H1 (cell line): ENCODE measurements around the gene TRO. TPM values are rescaled to one million over a fixed set of nuclear protein-coding genes. Genes with fewer than 3 reads are reported as not detected.

Experiments used
- CTCF ChIA-PET: fragments of 300-600 bp; sonication (Branson Sonifier 250); formaldehyde crosslinking; loops from one replicate; lab custom pipeline; 2021; ENCODE audit not compliant: partially characterized antibody; lab: Charles Lee
- POLR2A ChIA-PET: fragments of 300-600 bp; sonication (Branson Sonifier 250); formaldehyde crosslinking; loops from one replicate; lab custom pipeline; 2021; ENCODE audit warnings: inconsistent platforms; ENCODE audit not compliant: partially characterized antibody; lab: Charles Lee
- DNase-seq, 2 experiments: peaks; one replicate each; pipeline versions ENCODE4 v3.0.0 to v3.0.0-alpha.2; 2010 to 2022; ENCODE audit warnings: low spot score in 2 of 2, low read depth in 1 of 2, mixed read lengths in 1 of 2
- FAIRE-seq: peaks from 2 replicates; lab custom pipeline; 2011; peaks lifted over from hg19 to GRCh38; lab: Jason Lieb, UNC
- H2AFZ ChIP-seq: 2 replicates; pipeline ENCODE4 v1.8.1; 2012; ENCODE audit warnings: low read length, inconsistent platforms
- H2AK5ac ChIP-seq: 2 replicates; pipeline ENCODE4 v1.6.1; 2013; ENCODE audit warnings: low read depth, low read length
- H2BK120ac ChIP-seq: replicated peaks from 2 replicates; pipeline ENCODE3; 2013; ENCODE audit warnings: low read depth, low read length, inconsistent platforms
- H2BK12ac ChIP-seq: 2 replicates; pipeline ENCODE4 v1.6.1; 2013; ENCODE audit warnings: low read depth, low read length
- H2BK15ac ChIP-seq: 2 replicates; pipeline ENCODE4 v1.6.1; 2013; ENCODE audit warnings: low read length
- H2BK20ac ChIP-seq: 2 replicates; pipeline ENCODE4 v1.6.1; 2013; ENCODE audit warnings: low read length
- H2BK5ac ChIP-seq: 2 replicates; pipeline ENCODE4 v1.6.1; 2013; ENCODE audit warnings: low read depth, low read length
- H3K14ac ChIP-seq: 2 replicates; pipeline ENCODE4 v1.6.1; 2013; ENCODE audit warnings: inconsistent platforms; ENCODE audit not compliant: insufficient read length
- H3K18ac ChIP-seq: 2 replicates; pipeline ENCODE4 v1.6.1; 2013; ENCODE audit warnings: low read length; ENCODE audit errors: extremely low read depth
- H3K23ac ChIP-seq: 2 replicates; pipeline ENCODE4 v1.6.1; 2013; ENCODE audit warnings: inconsistent platforms; ENCODE audit not compliant: insufficient read length
- H3K23me2 ChIP-seq: 2 replicates; pipeline ENCODE4 v1.6.1; 2013; ENCODE audit warnings: low read depth, low read length
- H3K27ac ChIP-seq: 2 replicates; pipeline ENCODE4 v1.6.1; 2011; ENCODE audit warnings: low read depth, low read length, inconsistent platforms
- H3K27me3 ChIP-seq, 4 experiments: replicated peaks in 1 of 4; 1 replicate in 1 of 4; 2 replicates in 3 of 4; pipeline versions ENCODE4 v1.6.1 to v1.8.1; 2011 to 2013; ENCODE audit warnings: low read length in 3 of 4, mild to moderate bottlenecking in 3 of 4, inconsistent platforms in 2 of 4, mixed read lengths in 2 of 4, moderate library complexity in 1 of 4; ENCODE audit not compliant: control insufficient read depth in 3 of 4, insufficient read depth in 3 of 4; ENCODE audit errors: extremely low read depth in 1 of 4
- H3K36me3 ChIP-seq, 4 experiments: 2 replicates each; pipeline versions ENCODE4 v1.6.1 to v1.8.1; 2011 to 2013; ENCODE audit warnings: mild to moderate bottlenecking in 4 of 4, low read length in 3 of 4, moderate library complexity in 2 of 4, control low read depth in 1 of 4, inconsistent platforms in 1 of 4; ENCODE audit not compliant: insufficient read depth in 4 of 4, control insufficient read depth in 2 of 4
- H3K4ac ChIP-seq: replicated peaks from 2 replicates; pipeline ENCODE3; 2013; ENCODE audit warnings: low read length, low read depth, mixed read lengths, inconsistent platforms; ENCODE audit not compliant: insufficient read length
- H3K4me1 ChIP-seq, 4 experiments: replicated peaks in 1 of 4; 1 replicate in 1 of 4; 2 replicates in 3 of 4; pipeline versions ENCODE4 v1.6.1 to v1.8.1; 2011 to 2013; ENCODE audit warnings: low read length in 3 of 4, inconsistent platforms in 2 of 4, mixed read lengths in 1 of 4; ENCODE audit not compliant: insufficient read depth in 4 of 4, control insufficient read depth in 3 of 4
- H3K4me2 ChIP-seq, 2 experiments: 2 replicates each; pipeline versions ENCODE4 v1.6.1 to v1.8.1; 2011 to 2013; ENCODE audit warnings: low read depth in 2 of 2, low read length in 2 of 2, control low read depth in 1 of 2, inconsistent platforms in 1 of 2, mild to moderate bottlenecking in 1 of 2; ENCODE audit not compliant: insufficient read depth in 1 of 2
- H3K4me3 ChIP-seq, 4 experiments: fragments of 200-600, 300-600 bp in 1 of 4; sonication (generic), shearing (Covaris generic), sonication (Bioruptor Twin) in 1 of 4; 2 replicates each; pipeline versions ENCODE4 v1.5.1 to v1.8.1; 2011 to 2016; ENCODE audit warnings: low read length in 4 of 4, low read depth in 3 of 4, control low read depth in 2 of 4, inconsistent platforms in 2 of 4, mild to moderate bottlenecking in 2 of 4, mixed read lengths in 1 of 4, moderate library complexity in 1 of 4; ENCODE audit not compliant: insufficient read depth in 2 of 4; ENCODE audit errors: extremely low read depth in 1 of 4
- H3K56ac ChIP-seq: replicated peaks from 2 replicates; pipeline ENCODE3; 2013; ENCODE audit warnings: low read depth, mild to moderate bottlenecking, mixed read lengths, low read length, inconsistent platforms; ENCODE audit not compliant: insufficient read length
- H3K79me1 ChIP-seq: 2 replicates; pipeline ENCODE4 v1.6.1; 2013; ENCODE audit warnings: low read depth, low read length, control low read depth
- H3K79me2 ChIP-seq, 2 experiments: 2 replicates each; pipeline versions ENCODE4 v1.6.1 to v1.8.1; 2012 to 2013; ENCODE audit warnings: low read length in 2 of 2, mild to moderate bottlenecking in 2 of 2, inconsistent platforms in 1 of 2; ENCODE audit not compliant: insufficient read depth in 2 of 2, control insufficient read depth in 1 of 2
- H3K9ac ChIP-seq, 4 experiments: replicated peaks in 1 of 4; 1 replicate in 1 of 4; 2 replicates in 3 of 4; pipeline versions ENCODE4 v1.6.1 to v1.8.1; 2011 to 2013; ENCODE audit warnings: low read depth in 3 of 4, low read length in 3 of 4, control low read depth in 2 of 4, mild to moderate bottlenecking in 2 of 4, moderate library complexity in 2 of 4, inconsistent platforms in 1 of 4; ENCODE audit errors: extremely low read depth in 1 of 4
- H3K9me3 ChIP-seq, 2 experiments: 2 replicates each; pipeline versions ENCODE4 v1.6.1 to v1.8.1; 2012 to 2013; ENCODE audit warnings: mild to moderate bottlenecking in 2 of 2, moderate library complexity in 2 of 2, control low read depth in 1 of 2, inconsistent platforms in 1 of 2, low read depth in 1 of 2, low read length in 1 of 2, mixed read lengths in 1 of 2; ENCODE audit not compliant: insufficient read depth in 2 of 2
- H4K20me1 ChIP-seq, 2 experiments: replicated peaks in 1 of 2; 2 replicates each; pipeline versions ENCODE3 to v1.8.1; 2011 to 2013; ENCODE audit warnings: inconsistent platforms in 2 of 2, low read length in 2 of 2, mild to moderate bottlenecking in 1 of 2; ENCODE audit not compliant: insufficient read depth in 2 of 2, control insufficient read depth in 1 of 2
- H4K5ac ChIP-seq: 2 replicates; pipeline ENCODE4 v1.6.1; 2013; ENCODE audit warnings: low read length, low read depth, mixed read lengths, inconsistent platforms; ENCODE audit not compliant: insufficient read length
- H4K8ac ChIP-seq: 2 replicates; pipeline ENCODE4 v1.8.0; 2013; ENCODE audit warnings: mild to moderate bottlenecking, moderate library complexity, low read length, inconsistent platforms; ENCODE audit not compliant: insufficient read depth; ENCODE audit errors: extremely low read depth
- H4K91ac ChIP-seq: replicated peaks from 2 replicates; pipeline ENCODE3; 2013; ENCODE audit warnings: low read length, mixed read lengths, inconsistent platforms; ENCODE audit not compliant: insufficient read length
- CBX5 ChIP-seq: fragments of 300-800, 300-1000 bp; sonication (generic); IDR thresholded peaks from 2 replicates; pipeline ENCODE4 v1.7.1; 2016; ENCODE audit warnings: antibody characterized with exemption, low read length, low read depth
- CHD2 ChIP-seq: IDR thresholded peaks from 2 replicates; pipeline ENCODE4 v1.6.1; 2012; ENCODE audit warnings: low read length, improper control_type of control experiment
- JUND ChIP-seq: IDR thresholded peaks from 2 replicates; pipeline ENCODE4 v1.6.1; 2011; ENCODE audit warnings: mild to moderate bottlenecking, improper control_type of control experiment, low read length
- KDM5A ChIP-seq: fragments of 200-600 bp; IDR thresholded peaks from 2 replicates; pipeline ENCODE4 v1.7.1; 2012; ENCODE audit warnings: mild to moderate bottlenecking, low read length, inconsistent platforms, mixed read lengths
- NRF1 ChIP-seq: IDR thresholded peaks from 2 replicates; pipeline ENCODE4 v1.6.1; 2011; ENCODE audit warnings: mild to moderate bottlenecking, low read depth, low read length, improper control_type of control experiment
- SAP30 ChIP-seq: fragments of 300-600 bp; sonication (generic); IDR thresholded peaks from 2 replicates; pipeline ENCODE4 v1.7.1; 2012; ENCODE audit warnings: low read length, moderate library complexity, mild to moderate bottlenecking, inconsistent platforms; ENCODE audit not compliant: insufficient read depth, insufficient replicate concordance
- SIX5 ChIP-seq: IDR thresholded peaks from 2 replicates; pipeline ENCODE4 v1.6.1; 2011; ENCODE audit warnings: mild to moderate bottlenecking, low read depth, low read length
- SP4 ChIP-seq: IDR thresholded peaks from 2 replicates; pipeline ENCODE4 v1.6.1; 2012; ENCODE audit warnings: low read length, inconsistent platforms
- TEAD4 ChIP-seq: IDR thresholded peaks from 2 replicates; pipeline ENCODE4 v1.6.1; 2012; ENCODE audit warnings: low read depth, low read length, inconsistent platforms, mixed read lengths
- WGBS, 2 experiments: shearing (Covaris generic) in 1 of 2; methylation state at CpG; one replicate each; pipeline versions ENCODE4 v1.1.6 to v1.1.7; 2013 to 2015; ENCODE audit warnings: low lambda C conversion rate in 2 of 2, mixed read lengths in 2 of 2, inconsistent platforms in 1 of 2, low coverage in 1 of 2, missing lambda C conversion rate in 1 of 2; ENCODE audit not compliant: insufficient replicate concordance in 2 of 2, insufficient coverage in 1 of 2, insufficient read length in 1 of 2; ENCODE audit errors: extremely low coverage in 1 of 2, missing lambda C conversion rate in 1 of 2; 5-methylcytosine and 5-hydroxymethylcytosine counted together
- polyA plus RNA-seq, 7 experiments: library from polyadenylated mRNA; depleted of rRNA in 3 of 7; stranded (reverse) in 5 of 7; unstranded in 2 of 7; fragments of >200 nt in 5 of 7; fragments of 200-250 nt in 2 of 7; gene quantifications; 1 replicate in 5 of 7; 2 replicates in 1 of 7; 4 replicates in 1 of 7; pipeline versions ENCODE4 v1.2.1 to v1.2.3, GENCODE V29; 2011 to 2013; ENCODE audit warnings: missing spikeins in 2 of 7, mixed read lengths in 2 of 7
- total RNA-seq: library from RNA; stranded (reverse); fragmentation: NEBNext Ultra II Directional; extraction: Animal tissue kit (Norgen Biotek cat#: 25700); gene quantifications from 2 replicates; pipeline ENCODE4 v1.2.1, GENCODE V29; 2021
- TF ChIP-seq, protein P1 (sequence below): IDR thresholded peaks from 2 replicates; pipeline ENCODE4 v1.6.1; 2012; ENCODE audit warnings: inconsistent platforms
- TF ChIP-seq, protein P2 (sequence below): IDR thresholded peaks from 2 replicates; pipeline ENCODE4 v1.6.1; 2012; ENCODE audit warnings: low read length, inconsistent platforms

TRO gene
- total and polyA plus RNA-seq, 2 of the 8 experiments (the other 6 are each of a cell fraction or from before 2014, with no cell fraction given) = 49.5 to 57.6 TPM

DNA sequence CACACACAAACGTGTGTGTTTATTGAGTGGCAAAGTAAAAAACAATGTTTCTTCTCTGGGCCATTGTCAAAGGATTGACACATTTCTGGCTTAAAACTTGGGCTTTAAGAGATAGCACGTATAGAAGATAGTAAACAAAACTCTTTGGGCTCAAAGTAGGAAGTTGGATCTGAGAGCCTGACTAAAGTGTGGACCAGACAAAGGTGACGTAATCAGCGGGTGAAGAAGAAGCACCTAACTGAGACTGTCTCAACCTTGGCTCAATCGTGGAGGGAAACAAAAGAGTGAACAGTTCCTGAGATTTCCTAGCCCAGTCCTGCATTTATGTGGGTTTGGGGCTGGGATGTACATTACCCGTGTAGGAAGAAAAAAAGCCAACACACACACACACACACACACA, 59.7 kb downstream of the TRO start:
- 36% methylated on average over 2 of the region's 6 CpGs; no CpG with 5 or more reads in 1 of the 2 experiments for WGBS, 2 experiments
- H3K4me3 ChIP-seq = no peak overlapping the region
- no peak overlapping the region for H3K14ac ChIP-seq
- TF ChIP-seq CBX5 (no peak), SIX5 (no peak), NRF1 (no peak), KDM5A (no peak), SP4 (no peak), SAP30 (no peak), CHD2 (no peak), TEAD4 (no peak), JUND (no peak)
- TF ChIP-seq, protein P1, sequence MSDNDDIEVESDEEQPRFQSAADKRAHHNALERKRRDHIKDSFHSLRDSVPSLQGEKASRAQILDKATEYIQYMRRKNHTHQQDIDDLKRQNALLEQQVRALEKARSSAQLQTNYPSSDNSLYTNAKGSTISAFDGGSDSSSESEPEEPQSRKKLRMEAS = no peak
- TF ChIP-seq, protein P2, sequence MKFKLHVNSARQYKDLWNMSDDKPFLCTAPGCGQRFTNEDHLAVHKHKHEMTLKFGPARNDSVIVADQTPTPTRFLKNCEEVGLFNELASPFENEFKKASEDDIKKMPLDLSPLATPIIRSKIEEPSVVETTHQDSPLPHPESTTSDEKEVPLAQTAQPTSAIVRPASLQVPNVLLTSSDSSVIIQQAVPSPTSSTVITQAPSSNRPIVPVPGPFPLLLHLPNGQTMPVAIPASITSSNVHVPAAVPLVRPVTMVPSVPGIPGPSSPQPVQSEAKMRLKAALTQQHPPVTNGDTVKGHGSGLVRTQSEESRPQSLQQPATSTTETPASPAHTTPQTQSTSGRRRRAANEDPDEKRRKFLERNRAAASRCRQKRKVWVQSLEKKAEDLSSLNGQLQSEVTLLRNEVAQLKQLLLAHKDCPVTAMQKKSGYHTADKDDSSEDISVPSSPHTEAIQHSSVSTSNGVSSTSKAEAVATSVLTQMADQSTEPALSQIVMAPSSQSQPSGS = no peak

More for the DNA sequence above, 59.7 kb downstream of the TRO start:
- Histone ChIP-seq H3K79me1 (no peaks in the 10 kb centered on the region), H2AK5ac (no peak overlapping the region), H3K27ac (no peak overlapping the region), H4K5ac (no peak overlapping the region), H3K18ac (no peak overlapping the region), H3K27me3 (no peaks in the 10 kb centered on the region), H3K79me2 (no peaks in the 10 kb centered on the region), H3K9me3 (no peaks in the 10 kb centered on the region; a peak in 1 of 4 replicates), H2BK120ac (no peak overlapping the region), H4K20me1 (no peaks in the 10 kb centered on the region), H4K8ac (no peak overlapping the region), H3K23me2 (no peaks in the 10 kb centered on the region), H2BK15ac (no peak overlapping the region), H2BK12ac (no peak overlapping the region), H3K4me1 (no peaks in the 10 kb centered on the region), H2BK20ac (no peak overlapping the region), H4K91ac (no peak overlapping the region), H3K4me2 (no peak overlapping the region), H3K56ac (no peak overlapping the region), H3K23ac (no peak overlapping the region), H3K9ac (no peak overlapping the region), H2AFZ (no peak overlapping the region), H3K4ac (no peak overlapping the region), H3K36me3 (no peaks in the 10 kb centered on the region), H2BK5ac (no peak overlapping the region)
- DNase-seq (no peak), FAIRE-seq (no peak)
- ChIA-PET POLR2A (no interaction called here), CTCF (no interaction called here)
